HG03039 (cell line): ENCODE data around the gene MYO18A.

ENCODE experiments used
- ATAC-seq: cut with Tn5 transposase; IDR thresholded peaks from one replicate; pipeline ENCODE4 v1.9.1; 2021; ENCODE audit warnings: mild to moderate bottlenecking, moderate library complexity; ENCODE audit not compliant: unreplicated experiment

Gene MYO18A

DNA sequence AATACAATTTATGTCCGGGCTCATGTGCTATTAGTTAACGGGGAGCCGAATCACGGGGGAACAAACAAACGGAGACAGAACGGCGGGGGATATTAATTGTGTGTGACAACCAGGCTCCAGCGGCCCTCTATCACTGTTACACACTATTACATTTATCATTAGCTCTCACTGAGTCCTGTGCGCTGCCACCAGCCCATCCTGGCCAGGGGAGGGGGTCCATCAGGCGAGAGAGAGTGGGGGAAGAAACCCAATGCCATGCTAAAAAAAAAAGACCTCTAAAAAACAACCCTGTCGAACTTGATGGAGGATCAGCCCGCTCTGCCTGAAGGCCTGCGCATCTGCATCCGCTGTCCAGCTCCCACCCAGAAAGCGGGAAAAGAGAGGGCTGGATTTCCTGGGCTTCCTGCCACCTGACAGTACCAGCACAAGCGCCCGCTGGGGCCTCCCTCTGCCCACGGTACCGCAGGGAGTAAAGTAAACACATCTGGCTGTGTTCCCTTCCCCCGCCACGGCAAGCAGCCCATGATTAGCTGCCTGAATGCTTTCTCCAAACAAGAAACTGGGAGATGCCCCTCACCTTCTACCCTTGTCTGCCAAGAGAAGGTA is 95.6 kb downstream of the MYO18A start:
- ATAC-seq = no peak

DNA sequence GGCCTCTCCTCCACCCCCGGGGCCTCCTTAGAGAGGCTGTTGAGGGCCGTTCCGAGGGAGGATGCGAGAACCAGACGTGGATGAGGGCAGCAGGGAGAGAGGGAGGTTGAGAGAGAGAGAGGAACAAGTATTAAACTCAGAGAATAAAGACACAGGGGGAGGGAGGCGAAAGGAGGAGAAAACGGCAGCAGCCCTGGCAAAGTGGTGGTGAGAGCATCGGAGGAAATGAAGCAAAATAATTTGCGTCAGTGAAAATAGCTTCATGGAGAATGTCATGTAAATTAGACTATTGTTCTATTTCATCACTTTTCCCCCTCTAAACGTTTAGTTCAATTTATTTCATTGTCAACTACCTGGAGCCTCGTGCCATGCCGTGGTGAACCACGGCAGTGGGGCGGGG is 99.2 kb downstream of the MYO18A start:
- ATAC-seq = no peak

DNA sequence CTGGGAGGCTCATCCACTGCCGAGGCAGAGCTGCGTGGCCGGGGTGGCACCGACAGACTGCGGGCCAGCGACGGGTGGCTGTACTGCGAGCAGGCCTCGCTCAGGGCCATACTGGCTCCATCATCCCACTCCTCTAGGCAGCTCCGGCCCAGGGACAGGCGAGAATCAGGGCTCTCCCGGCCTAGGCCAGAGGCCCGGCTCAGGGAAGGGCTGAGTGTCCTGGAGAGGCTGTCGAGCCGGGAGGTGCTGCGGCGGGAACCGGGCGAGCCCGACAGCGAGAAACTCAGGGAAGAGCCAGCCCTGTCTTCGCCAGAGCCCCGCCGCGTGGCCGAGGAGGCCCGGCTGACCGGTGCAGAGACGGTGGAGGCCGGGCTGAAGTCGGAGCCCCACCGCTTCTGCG is 99.9 kb downstream of the MYO18A start:
- no peak for ATAC-seq

DNA sequence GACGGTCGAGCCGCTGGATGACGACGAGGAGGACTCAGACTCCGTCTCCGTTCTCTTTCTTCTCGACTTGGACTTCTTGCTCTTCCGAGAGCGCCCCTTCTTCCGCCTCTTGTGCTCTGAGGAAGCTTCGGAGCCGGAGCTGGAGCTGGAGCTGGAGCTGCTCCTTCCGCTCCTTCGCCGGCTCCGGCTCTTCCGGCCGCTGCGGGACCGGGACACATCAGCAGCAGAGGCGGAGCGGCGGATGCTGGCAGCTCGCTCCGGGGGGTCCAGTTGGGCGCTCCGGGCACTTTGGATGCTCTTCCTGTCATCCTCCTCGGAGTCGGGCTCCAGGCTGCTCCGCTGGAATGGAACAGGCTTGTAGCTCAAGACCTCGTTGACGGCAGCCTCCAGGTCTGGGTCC is 100.3 kb downstream of the MYO18A start:
- no peak for ATAC-seq

DNA sequence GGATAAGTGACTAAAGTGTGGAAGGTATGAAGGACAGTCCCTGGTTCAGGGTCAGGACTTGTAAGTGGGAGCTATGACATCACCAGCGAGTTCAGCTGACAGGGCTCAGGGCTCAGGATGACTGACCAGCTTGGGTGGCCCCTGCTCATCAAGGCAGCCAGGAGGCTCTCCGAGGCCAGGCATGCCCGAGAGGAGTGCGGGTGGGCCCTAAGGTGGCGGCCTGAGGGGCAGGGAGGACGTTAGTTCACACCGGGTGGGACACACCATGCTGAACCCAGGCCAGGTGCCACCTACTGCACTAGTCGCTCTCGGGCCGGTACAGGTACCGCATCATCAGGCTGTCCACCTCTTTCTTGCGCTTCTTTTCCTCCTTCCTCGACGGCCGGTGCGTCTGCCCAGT is 100.8 kb downstream of the MYO18A start:
- ATAC-seq = no peak

DNA sequence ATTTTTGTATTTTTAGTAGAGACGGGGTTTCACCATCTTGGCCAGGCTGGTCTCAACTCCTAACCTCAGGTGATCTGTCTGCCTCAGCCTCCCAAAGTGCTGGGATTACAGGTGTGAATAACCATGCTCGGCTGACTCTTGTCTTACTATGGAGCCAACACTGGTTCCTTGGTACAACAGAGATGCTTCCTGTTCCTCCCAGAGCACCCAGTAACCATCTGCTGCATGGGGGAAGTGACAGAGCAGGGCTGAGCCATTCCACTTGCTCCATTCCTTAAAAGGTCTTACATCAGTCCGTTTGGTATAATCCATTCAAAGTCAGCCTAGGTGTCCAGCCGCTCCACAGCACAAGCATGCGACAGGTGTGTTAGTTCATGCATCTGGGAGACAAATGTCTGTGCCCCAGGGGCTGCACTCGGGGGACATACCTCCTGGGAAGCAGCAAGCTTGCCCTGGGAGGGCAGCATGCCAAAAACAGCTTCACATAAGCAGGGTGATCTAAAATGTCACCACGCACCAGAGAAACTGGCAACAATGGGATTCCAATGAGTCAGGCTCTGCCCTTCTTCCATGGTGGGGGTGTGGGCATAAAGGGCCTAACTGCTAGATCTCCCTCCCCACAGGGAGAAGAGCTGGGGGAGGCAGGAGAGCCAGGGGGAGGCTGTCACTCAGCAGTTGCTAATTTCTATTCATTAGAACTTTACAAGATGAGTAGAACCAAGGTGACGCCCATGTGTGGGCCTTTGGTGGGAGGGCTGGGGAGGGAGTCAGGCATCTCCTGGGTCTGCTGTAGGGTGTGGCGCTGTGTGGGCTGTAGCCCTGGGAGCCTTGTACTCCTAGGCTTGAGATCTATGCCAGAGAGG is 101.8 kb downstream of the MYO18A start:
- no peak for ATAC-seq

DNA sequence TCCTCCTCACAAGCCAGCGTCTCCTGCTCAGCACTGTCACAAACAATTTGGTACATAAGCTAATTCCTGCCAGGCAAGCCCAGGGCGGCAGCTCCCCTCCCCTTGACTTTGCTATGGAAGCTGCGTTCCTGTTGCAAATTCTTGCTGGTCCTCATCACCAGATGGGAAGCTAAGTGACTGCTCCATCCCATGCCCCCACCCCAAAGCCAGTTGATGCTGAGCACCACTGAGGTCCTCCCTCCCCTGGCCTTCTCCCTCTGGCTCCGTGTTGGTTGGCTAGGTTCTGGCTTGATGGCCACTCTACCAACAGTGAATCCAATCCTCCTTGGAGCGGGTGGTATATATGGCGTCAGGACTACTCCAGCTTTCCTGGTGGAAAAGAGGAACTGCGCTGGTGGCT is 102.9 kb downstream of the MYO18A start:
- no peak for ATAC-seq

DNA sequence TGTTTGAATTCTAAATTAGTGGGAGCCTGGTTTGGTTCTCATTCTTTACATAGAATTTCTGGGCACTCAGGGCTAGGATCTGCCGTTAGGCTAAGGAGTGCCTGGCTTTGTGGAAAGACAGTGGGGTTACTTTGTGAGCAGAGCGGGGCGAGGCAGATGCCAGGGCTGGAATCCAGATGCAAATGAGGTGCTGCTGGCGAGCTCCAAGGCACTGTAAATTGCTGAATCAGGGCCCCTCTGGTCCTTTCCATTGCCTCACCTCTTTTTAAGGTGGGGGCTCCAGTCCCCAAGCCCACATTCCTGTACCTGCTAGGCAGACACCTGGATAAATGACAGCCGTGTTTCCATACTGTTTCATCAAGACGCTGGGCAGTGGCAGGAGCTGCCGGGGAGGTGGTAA is 103.5 kb downstream of the MYO18A start:
- ATAC-seq = no peak

DNA sequence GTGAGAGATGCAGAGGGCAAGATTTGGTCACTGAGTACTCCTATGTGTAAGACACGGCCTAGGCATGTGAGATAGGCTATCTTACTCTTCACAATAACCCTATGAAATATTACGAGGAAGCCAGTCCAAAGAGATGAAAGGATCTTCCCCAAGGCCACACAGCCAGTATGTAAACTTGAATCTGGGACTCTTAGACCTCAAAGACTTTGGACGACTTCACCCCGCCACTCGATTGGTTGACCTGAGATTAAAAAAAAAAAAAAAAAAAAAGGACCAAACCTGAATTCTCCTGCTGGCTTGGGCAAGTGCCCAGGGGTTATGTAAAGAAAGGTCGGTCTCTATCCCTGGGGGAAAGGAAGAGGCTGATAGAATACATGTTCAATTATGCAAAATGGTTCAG is 104.1 kb downstream of the MYO18A start:
- ATAC-seq = no peak

DNA sequence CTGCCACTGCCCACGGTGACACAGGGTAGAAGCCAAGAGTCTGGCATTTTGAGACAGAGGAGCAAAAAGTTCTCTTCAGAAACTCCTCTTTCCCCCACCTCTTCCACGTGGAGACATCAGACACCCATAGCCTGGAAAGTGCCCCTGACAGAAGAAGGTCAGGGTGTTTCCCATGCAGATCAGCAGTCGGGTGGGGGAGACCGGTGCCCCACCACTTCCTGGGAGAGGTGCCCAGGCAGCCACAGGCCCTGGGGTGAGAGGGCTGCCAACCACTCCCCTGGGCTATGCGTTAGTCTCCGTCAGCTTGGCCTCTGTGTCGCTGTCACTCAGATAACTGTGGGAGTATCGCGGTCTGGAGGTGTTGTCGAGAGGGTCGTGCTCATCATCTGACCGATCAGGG is 105.7 kb downstream of the MYO18A start:
- no peak for ATAC-seq

DNA sequence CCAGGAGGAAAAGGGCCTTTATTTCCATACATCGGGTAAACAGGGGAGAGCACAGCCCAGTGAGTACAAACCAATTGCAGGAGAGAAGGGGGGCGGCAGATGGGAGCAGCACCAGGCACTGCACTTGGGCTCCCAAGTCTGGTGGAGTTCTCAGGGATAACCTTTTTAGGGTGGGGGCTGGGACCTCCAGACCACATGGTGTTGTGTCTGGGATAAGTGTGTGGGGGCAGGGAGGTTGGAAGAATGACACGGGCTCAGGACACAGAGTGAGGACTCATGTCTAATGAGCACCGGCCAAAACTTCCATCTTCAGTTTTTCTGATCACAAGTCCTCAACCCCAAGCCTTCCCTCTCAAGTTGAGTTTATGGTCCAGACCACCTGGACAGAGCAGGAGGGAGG is 106.7 kb downstream of the MYO18A start:
- no peak for ATAC-seq

DNA sequence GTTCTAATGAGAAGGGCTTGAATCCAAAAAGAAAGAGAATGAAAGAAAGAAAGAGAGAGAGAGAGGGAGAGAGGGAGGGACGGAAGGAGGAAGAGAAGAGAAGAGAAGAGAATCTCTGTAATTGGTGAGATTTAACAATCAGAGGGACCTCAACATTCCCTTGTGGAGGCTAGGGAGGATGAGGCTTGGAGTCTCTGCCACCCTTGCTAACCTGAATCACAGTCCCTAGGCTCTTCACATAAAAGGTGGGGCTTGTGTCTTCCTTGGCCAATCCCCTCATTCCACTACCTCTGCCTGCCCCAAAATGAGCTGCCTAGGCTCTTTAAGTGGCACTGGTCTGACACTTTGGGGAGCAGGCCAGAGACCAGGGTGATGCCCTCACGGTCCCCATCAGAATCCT is 107.2 kb downstream of the MYO18A start:
- ATAC-seq = no peak

DNA sequence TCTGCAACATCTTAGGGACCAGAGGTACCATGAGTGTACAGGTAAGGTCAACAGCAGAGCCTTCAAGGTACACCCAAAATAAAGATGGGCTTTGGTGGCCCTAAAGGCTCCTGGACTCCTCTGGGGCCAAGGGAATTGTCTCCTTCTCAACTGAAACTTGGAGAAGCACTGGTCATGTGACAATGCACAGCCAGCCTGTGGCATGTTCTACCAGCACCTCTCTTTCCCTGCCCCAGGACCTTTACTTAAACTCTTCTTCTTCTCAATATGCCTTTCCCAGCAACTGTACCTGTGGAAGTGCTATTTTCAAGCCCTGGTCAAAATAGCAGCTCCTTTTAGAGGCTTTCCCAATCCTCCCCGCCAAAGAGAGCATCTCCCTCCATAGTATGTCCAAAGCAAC is 108.9 kb downstream of the MYO18A start:
- ATAC-seq = no peak

DNA sequence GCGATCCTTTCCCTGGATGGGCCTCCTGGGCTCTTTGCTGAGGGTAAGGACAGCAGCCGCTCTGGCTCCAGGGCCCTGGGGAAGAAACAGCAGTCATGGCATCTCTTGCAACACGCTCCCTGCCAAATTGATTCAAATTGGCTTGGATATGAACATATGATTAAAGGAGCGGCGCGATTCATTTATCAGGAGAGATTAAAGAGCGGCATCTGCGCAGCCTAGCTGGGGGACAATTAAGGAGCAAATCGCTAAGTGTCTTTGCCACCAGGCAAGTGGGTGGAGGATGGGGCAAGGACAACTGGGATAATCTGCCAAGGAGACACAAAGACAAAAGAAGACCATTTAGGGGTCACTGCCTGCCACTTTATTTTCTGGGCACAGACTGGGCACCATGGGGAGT is 109.4 kb downstream of the MYO18A start:
- no peak for ATAC-seq

DNA sequence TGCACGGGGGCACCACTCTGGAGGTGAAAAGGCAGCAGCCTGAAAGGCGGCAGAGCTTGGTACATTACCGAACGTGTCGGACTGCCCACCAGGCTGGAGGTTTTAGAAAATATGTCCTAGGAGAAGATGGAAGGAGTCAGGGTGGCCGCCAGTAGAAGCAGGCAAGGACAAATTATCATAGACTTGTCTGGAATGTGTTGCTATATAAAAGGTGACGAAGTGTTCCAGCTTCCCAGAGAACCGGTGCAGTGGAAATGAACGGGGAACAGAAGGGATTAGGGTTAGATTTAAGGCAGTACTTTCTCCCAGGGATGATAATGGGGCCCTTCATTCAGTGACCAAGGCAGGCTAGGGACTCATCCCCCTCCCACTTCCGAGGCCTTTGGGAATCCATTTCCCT is 109.9 kb downstream of the MYO18A start:
- no peak for ATAC-seq

DNA sequence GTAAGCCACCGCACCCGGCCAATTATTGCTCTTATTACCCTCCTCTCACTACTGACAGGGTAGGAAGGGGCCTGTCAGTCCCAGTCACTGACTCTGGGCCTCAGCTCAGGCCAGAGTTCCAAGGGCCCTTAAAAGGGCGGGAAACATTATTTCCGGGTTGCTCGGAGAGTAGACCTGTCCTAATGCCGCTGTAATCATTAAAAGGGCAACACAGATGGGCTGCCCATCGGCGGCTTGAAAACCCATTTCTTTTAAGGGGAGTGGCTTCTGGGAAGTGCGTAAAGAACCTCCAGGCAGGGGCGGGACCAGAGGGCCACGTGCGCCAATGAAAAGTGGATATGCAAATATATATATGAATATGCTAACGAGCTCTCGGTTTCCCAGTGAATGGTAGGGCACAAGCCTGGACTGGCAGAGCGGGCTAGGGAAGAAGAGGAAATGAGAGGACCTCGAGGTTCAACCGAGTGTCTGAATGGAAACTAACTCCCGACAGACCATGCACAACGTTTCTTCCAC is 110.6 kb downstream of the MYO18A start:
- no peak for ATAC-seq

DNA sequence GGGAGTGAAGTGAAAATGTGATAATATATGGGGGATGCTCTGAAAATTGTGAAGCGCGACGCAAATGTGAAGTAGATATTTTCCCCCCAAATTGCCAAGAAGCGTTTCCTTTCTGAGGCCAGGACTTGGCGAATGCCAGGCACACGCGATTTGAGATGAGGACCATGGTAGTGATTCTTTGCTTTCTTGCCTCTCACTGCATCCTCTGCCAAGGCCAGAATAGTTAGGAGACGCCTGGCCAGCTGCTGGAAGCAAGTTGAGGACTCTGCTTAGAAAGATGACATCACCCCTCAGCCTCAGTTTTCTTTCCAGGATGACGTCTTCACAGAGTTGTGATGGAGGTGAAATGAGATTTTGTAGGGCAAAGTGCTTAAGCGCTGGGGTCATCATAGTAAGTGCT is 111.4 kb downstream of the MYO18A start:
- no peak for ATAC-seq

DNA sequence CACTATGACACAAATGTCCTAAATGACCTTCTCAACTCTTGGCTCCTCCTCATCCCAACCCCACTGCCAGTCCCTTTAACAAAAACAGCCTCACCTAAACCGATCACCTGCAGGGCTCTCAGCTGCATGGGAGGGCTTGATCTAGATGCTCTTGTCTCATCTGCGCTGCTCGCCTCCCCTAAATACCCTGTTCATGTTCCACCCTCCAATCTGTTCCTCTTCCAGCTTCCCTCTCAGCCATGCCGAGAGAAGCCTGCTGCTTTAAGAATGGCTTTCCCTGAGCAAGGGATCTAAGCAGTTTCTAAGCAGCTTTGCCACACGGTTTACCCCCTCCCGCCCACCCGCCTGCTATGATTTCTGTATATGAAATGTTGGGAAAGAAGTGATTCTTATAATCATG is 113.6 kb downstream of the MYO18A start:
- ATAC-seq = no peak

DNA sequence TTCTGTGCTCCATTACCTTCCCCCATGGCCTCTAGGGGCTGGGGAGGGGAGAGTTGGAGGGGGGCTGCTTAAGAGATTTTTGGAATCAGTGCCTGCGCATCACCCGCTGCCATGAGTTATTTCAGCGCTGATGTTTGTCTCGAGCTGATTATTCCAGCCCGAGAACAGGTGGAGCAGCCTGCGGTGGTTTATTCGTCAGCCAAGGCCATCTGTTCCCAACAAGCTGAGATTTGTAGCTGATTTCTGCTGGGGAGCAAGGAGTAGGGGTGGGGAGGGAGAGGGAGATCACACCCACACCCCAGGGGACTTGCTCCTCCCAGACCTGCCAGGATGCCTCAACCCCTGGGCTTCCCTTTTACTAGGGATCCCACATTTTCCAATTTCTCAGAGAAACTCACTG is 114.2 kb downstream of the MYO18A start:
- ATAC-seq = no peak

DNA sequence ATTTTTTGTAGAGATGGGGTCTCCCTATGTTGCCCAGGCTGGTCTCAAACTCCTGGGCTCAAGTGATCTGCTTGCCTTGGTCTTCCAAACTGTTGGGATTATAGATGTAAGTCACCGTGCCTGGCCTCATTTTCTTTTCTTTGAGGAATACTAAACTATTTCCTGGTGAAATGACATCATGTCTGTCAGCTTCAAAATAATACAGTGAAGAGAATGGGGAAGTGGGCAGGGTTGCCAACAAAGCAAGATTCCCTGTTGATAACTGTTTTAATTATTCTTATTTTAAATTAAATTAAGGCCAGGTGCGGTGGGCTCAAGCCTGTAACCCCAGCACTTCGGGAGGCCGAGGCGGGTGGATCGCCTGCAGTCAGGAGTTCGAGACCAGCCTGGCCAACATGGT is 116.2 kb downstream of the MYO18A start:
- ATAC-seq = no peak

DNA sequence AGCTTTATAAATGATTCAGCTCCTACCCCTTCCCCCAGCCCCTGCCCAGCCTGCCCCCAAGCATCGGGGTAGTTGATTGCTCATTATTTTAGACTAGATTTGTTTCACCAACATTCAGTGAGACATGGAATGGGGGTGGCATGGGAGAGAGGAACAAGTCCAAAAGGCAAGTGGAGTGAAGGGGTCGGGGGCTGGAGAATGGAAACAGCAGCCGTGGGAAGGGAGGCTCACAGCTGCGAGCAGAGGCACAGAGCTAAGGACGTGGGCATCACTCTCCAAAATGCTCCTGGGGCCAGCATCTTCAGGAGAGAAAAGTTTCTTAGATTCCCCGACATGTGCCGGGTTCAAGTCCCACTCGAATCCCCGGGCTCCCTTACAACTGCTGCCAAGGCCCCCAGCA is 118.0 kb downstream of the MYO18A start:
- no peak for ATAC-seq

DNA sequence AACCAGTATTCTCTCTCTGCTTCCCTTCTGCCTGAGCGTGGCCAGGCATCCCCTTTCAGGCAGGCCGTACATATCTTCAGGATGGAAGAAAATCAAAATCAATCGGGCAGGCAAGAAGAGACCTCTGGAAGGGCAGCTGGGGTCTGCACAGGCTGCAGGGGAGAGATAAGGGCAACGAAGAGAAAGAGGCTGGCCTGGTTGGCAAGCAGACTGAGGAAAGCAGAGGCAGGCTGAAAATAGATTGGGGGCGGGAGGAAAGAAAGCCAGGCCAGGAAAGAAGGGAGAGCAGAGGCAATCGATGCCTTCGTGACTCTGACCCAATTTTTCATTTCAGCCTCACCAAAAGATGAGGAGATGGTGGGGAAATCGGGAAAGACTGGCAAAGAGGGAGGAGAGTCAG is 119.2 kb downstream of the MYO18A start:
- ATAC-seq = no peak

DNA sequence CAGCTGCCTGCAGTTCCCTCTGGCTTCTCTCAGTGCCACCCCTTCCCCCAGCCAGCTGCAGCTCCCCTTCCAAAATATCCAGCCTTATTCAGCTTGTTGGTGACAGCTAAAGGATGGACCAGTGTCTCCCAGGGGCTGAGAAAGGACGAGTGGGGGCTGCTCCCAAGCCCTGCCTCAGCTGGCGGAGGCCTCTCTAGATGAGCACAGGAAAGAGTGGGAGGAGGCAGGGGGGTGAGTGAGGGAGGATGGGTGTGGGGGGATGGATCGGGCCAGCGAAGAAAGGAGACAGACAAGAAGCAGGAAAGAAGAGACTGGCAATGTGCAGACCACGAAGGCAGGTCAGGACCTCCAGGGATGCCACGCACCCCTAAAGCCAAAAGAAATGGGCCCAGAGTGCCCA is 119.7 kb downstream of the MYO18A start:
- ATAC-seq = no peak
